Neural cell (in vitro differentiated cells): ENCODE measurements around the gene ACVR1C. TPM values are rescaled to one million over a fixed set of nuclear protein-coding genes. Genes with fewer than 3 reads are reported as not detected.

Experiments used
- H2AFZ ChIP-seq: fragments of 200-600, 300-800 bp; sonication (generic), shearing (Covaris generic); 2 replicates; pipeline ENCODE4 v1.6.0; 2014; ENCODE audit warnings: low read depth, mild to moderate bottlenecking, antibody characterized with exemption, low read length, moderate library complexity
- H3F3A ChIP-seq: fragments of 200-600 bp; shearing (Covaris generic); 2 replicates; pipeline ENCODE4 v1.6.1; 2016; ENCODE audit warnings: mild to moderate bottlenecking, moderate library complexity, mixed read lengths, antibody characterized with exemption, low read length; ENCODE audit not compliant: insufficient read depth, poor library complexity, severe bottlenecking
- H3K27ac ChIP-seq: fragments of 200-600, 300-800 bp; sonication (generic), shearing (Covaris generic); 2 replicates; pipeline ENCODE4 v1.5.1; 2014; ENCODE audit warnings: mild to moderate bottlenecking, low read length, moderate library complexity
- H3K27me3 ChIP-seq: fragments of 300-800, 200-600 bp; sonication (generic), shearing (Covaris generic); 2 replicates; pipeline ENCODE4 v1.6.0; 2014; ENCODE audit warnings: mild to moderate bottlenecking, low read depth, low read length, moderate library complexity; ENCODE audit not compliant: insufficient read depth
- H3K36me3 ChIP-seq: fragments of 300-800, 200-600 bp; sonication (generic), shearing (Covaris generic); 2 replicates; pipeline ENCODE4 v1.5.1; 2014; ENCODE audit warnings: mild to moderate bottlenecking, antibody characterized with exemption, low read length, moderate library complexity; ENCODE audit not compliant: insufficient read depth
- H3K4me2 ChIP-seq: fragments of 300-800, 200-600 bp; sonication (generic), shearing (Covaris generic); 2 replicates; pipeline ENCODE4 v1.6.0; 2014; ENCODE audit warnings: mild to moderate bottlenecking, low read length
- H3K4me3 ChIP-seq: fragments of 300-800, 200-600 bp; sonication (generic), shearing (Covaris generic); 2 replicates; pipeline ENCODE4 v1.5.1; 2014; ENCODE audit warnings: mild to moderate bottlenecking, low read length, moderate library complexity
- H3K79me2 ChIP-seq: fragments of 200-600 bp; shearing (Covaris generic); replicated peaks from 2 replicates; pipeline ENCODE4 v1.6.0; 2014; ENCODE audit warnings: mild to moderate bottlenecking, low read length, moderate library complexity; ENCODE audit not compliant: insufficient read depth
- H3K9ac ChIP-seq: fragments of 300-800, 200-600 bp; sonication (generic), shearing (Covaris generic); 2 replicates; pipeline ENCODE4 v1.6.1; 2016; ENCODE audit warnings: mild to moderate bottlenecking, low read length, mixed read lengths
- H3K9me2 ChIP-seq: fragments of 200-600 bp; shearing (Covaris generic); 2 replicates; pipeline ENCODE4 v1.6.1; 2016; ENCODE audit warnings: mild to moderate bottlenecking, low read length, mixed read lengths; ENCODE audit not compliant: insufficient read depth
- H3K9me3 ChIP-seq: fragments of 200-600, 300-800 bp; sonication (generic), shearing (Covaris generic); 2 replicates; pipeline ENCODE4 v1.6.1; 2016; ENCODE audit warnings: mild to moderate bottlenecking, mixed run types, low read length, moderate library complexity, mixed read lengths
- H4K20me1 ChIP-seq: fragments of 200-600 bp; shearing (Covaris generic); 2 replicates; pipeline ENCODE4 v1.6.1; 2016; ENCODE audit warnings: mild to moderate bottlenecking, mixed run types; ENCODE audit not compliant: insufficient read depth
- CTCF ChIP-seq: fragments of 450-650 bp; IDR thresholded peaks from 2 replicates; pipeline ENCODE4 v1.5.1; 2014; ENCODE audit warnings: antibody characterized with exemption, mild to moderate bottlenecking, moderate library complexity; ENCODE audit not compliant: poor library complexity, severe bottlenecking
- EP300 ChIP-seq: fragments of 450-650 bp; conservative IDR thresholded peaks from 2 replicates; pipeline ENCODE4 v1.6.1; 2014; ENCODE audit warnings: antibody characterized with exemption, mild to moderate bottlenecking, moderate library complexity; ENCODE audit not compliant: poor library complexity, severe bottlenecking
- EZH2 ChIP-seq: fragments of 200-600, 300-800 bp; shearing (Covaris generic), sonication (generic); IDR thresholded peaks from 2 replicates; pipeline ENCODE4 v1.6.1; 2014; ENCODE audit warnings: antibody characterized with exemption, low read length, borderline replicate concordance, mild to moderate bottlenecking; ENCODE audit not compliant: insufficient read depth, poor library complexity, severe bottlenecking
- MXI1 ChIP-seq: fragments of 450-650 bp; conservative IDR thresholded peaks from 2 replicates; pipeline ENCODE4 v1.6.1; 2014; ENCODE audit warnings: antibody characterized with exemption, mild to moderate bottlenecking; ENCODE audit not compliant: poor library complexity, severe bottlenecking
- POLR2AphosphoS5 ChIP-seq: IDR thresholded peaks from 2 replicates; pipeline ENCODE4 v1.6.1; 2012
- RAD21 ChIP-seq: fragments of 450-650 bp; conservative IDR thresholded peaks from 2 replicates; pipeline ENCODE4 v1.6.1; 2014; ENCODE audit warnings: antibody characterized with exemption, mild to moderate bottlenecking, moderate library complexity
- SMC3 ChIP-seq: fragments of 450-650 bp; conservative IDR thresholded peaks from 2 replicates; pipeline ENCODE4 v1.6.1; 2014; ENCODE audit warnings: antibody characterized with exemption, mild to moderate bottlenecking, moderate library complexity; ENCODE audit not compliant: poor library complexity
- TAF1 ChIP-seq: IDR thresholded peaks from 2 replicates; pipeline ENCODE4 v1.6.1; 2012; ENCODE audit warnings: low read depth
- polyA plus RNA-seq: library from polyadenylated mRNA; depleted of rRNA; stranded (reverse); fragments of >200 nt; gene quantifications from 2 replicates; pipeline ENCODE4 v1.2.3, GENCODE V29; 2014
- TF ChIP-seq, protein P1 (sequence below): IDR thresholded peaks from 2 replicates; pipeline ENCODE4 v1.6.1; 2012; ENCODE audit warnings: borderline replicate concordance

ACVR1C gene
- polyA plus RNA-seq, 1 donor from 2014 or later = 0.26 TPM

DNA sequence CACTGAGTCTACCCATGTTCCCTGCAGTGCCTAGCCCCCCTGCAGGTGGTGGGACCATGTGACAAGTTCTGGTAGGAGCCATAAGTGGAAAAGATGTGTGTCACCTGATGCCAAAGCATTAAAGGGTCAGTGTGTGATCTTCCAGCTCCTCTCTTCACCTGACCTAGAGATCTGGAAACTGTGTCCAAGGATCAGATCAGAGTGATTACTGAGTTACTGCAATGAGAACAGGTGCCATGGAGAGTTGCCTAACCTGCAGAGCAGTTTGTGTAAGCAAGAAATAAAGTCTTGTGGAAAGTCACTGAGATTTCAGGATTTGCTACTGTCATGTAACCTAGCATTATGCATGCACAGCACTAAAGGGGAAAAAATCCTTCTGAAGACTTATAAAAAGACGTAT is 90.6 kb downstream of the ACVR1C start:
- H3K4me2 ChIP-seq = no peak overlapping the region
- H3K79me2 ChIP-seq = no peaks in the 10 kb centered on the region
- no peak for TF ChIP-seq EZH2
- no peak overlapping the region for H2AFZ ChIP-seq
- no peaks in the 10 kb centered on the region for H3K9me2 ChIP-seq
- H3F3A ChIP-seq = no peaks in the 10 kb centered on the region
- no peaks in the 10 kb centered on the region for H3K9me3 ChIP-seq
- no peaks in the 10 kb centered on the region for H3K27me3 ChIP-seq
- no peaks in the 10 kb centered on the region for H3K36me3 ChIP-seq
- H4K20me1 ChIP-seq = no peaks in the 10 kb centered on the region
- no peak overlapping the region for H3K9ac ChIP-seq
- no peak overlapping the region for H3K4me3 ChIP-seq
- H3K27ac ChIP-seq = no peak overlapping the region

- Histone ChIP-seq H3K4me2 (no peak overlapping the region), H3K79me2 (no peaks in the 10 kb centered on the region), H3K9me3 (no peaks in the 10 kb centered on the region), H4K20me1 (no peaks in the 10 kb centered on the region), H3F3A (no peaks in the 10 kb centered on the region), H3K9me2 (no peaks in the 10 kb centered on the region), H3K36me3 (no peaks in the 10 kb centered on the region), H3K4me3 (no peak overlapping the region), H3K27me3 (no peaks in the 10 kb centered on the region), H2AFZ (no peak overlapping the region), H3K9ac (no peak overlapping the region), H3K27ac (no peak overlapping the region)
- no peak for TF ChIP-seq POLR2AphosphoS5
- no peak for TF ChIP-seq SMC3
- no peak for TF ChIP-seq EZH2
- no peak for TF ChIP-seq CTCF
- TF ChIP-seq, protein P1, sequence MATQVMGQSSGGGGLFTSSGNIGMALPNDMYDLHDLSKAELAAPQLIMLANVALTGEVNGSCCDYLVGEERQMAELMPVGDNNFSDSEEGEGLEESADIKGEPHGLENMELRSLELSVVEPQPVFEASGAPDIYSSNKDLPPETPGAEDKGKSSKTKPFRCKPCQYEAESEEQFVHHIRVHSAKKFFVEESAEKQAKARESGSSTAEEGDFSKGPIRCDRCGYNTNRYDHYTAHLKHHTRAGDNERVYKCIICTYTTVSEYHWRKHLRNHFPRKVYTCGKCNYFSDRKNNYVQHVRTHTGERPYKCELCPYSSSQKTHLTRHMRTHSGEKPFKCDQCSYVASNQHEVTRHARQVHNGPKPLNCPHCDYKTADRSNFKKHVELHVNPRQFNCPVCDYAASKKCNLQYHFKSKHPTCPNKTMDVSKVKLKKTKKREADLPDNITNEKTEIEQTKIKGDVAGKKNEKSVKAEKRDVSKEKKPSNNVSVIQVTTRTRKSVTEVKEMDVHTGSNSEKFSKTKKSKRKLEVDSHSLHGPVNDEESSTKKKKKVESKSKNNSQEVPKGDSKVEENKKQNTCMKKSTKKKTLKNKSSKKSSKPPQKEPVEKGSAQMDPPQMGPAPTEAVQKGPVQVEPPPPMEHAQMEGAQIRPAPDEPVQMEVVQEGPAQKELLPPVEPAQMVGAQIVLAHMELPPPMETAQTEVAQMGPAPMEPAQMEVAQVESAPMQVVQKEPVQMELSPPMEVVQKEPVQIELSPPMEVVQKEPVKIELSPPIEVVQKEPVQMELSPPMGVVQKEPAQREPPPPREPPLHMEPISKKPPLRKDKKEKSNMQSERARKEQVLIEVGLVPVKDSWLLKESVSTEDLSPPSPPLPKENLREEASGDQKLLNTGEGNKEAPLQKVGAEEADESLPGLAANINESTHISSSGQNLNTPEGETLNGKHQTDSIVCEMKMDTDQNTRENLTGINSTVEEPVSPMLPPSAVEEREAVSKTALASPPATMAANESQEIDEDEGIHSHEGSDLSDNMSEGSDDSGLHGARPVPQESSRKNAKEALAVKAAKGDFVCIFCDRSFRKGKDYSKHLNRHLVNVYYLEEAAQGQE = no peak
- TF ChIP-seq TAF1 = no peak
- TF ChIP-seq RAD21 = no peak
- TF ChIP-seq EP300 = no peak
Observed at GRCh38 chr2:157536815-157537214, 91.8 kb downstream of the ACVR1C start.

- no peak overlapping the region for H3K9ac ChIP-seq
- no peak overlapping the region for H2AFZ ChIP-seq
- H3K27ac ChIP-seq = no peak overlapping the region
Observed at GRCh38 chr2:157528963-157529751, 99.5 kb downstream of the ACVR1C start.

More at GRCh38 chr2:157528963-157529751, 99.5 kb downstream of the ACVR1C start:
- no peaks in the 10 kb centered on the region for H3K9me2 ChIP-seq
- H4K20me1 ChIP-seq = no peaks in the 10 kb centered on the region
- no peaks in the 10 kb centered on the region for H3K9me3 ChIP-seq
- no peaks in the 10 kb centered on the region for H3K79me2 ChIP-seq
- no peak overlapping the region for H3K4me3 ChIP-seq
- H3K4me2 ChIP-seq = no peak overlapping the region
- no peaks in the 10 kb centered on the region for H3F3A ChIP-seq
- TF ChIP-seq SMC3 (no peak), MXI1 (no peak), TAF1 (no peak), EZH2 (no peak), RAD21 (no peak), POLR2AphosphoS5 (no peak), EP300 (no peak), CTCF (no peak)
- TF ChIP-seq, protein P1 = no peak
- H3K27me3 ChIP-seq = no peaks in the 10 kb centered on the region
- no peaks in the 10 kb centered on the region for H3K36me3 ChIP-seq
